Hepatocyte (in vitro differentiated cells): ENCODE measurements around the gene MAMDC2.

Experiments
- CTCF ChIP-seq: fragments of 200-600 bp; sonication (generic); IDR thresholded peaks from 2 replicates; pipeline ENCODE4 v1.5.1; 2016; ENCODE audit warnings: antibody characterized with exemption, mild to moderate bottlenecking; ENCODE audit not compliant: poor library complexity
- EZH2 ChIP-seq: fragments of 200-600 bp; sonication (generic); IDR thresholded peaks from 2 replicates; pipeline ENCODE4 v1.6.1; 2016; ENCODE audit warnings: antibody characterized with exemption, mild to moderate bottlenecking, borderline replicate concordance
- EZH2phosphoT487 ChIP-seq: fragments of 200-600 bp; sonication (generic); IDR thresholded peaks from one replicate; pipeline ENCODE4 v1.6.1; 2018; ENCODE audit warnings: antibody characterized with exemption, mild to moderate bottlenecking, low read depth, moderate library complexity; ENCODE audit not compliant: unreplicated experiment, severe bottlenecking

GRCh38 chr9:70263421-70263820 lies 219.8 kb downstream of the MAMDC2 start:
- TF ChIP-seq CTCF (no peak), EZH2 (no peak), EZH2phosphoT487 (no peak)
